ENCODE measurements around the gene PCGF1.
"Not testable (repeated sequence)": the region's sequence is repeated elsewhere in the genome, so short reads cannot be mapped to it uniquely, and the experiment has no call there.

Gene PCGF1

DNA sequence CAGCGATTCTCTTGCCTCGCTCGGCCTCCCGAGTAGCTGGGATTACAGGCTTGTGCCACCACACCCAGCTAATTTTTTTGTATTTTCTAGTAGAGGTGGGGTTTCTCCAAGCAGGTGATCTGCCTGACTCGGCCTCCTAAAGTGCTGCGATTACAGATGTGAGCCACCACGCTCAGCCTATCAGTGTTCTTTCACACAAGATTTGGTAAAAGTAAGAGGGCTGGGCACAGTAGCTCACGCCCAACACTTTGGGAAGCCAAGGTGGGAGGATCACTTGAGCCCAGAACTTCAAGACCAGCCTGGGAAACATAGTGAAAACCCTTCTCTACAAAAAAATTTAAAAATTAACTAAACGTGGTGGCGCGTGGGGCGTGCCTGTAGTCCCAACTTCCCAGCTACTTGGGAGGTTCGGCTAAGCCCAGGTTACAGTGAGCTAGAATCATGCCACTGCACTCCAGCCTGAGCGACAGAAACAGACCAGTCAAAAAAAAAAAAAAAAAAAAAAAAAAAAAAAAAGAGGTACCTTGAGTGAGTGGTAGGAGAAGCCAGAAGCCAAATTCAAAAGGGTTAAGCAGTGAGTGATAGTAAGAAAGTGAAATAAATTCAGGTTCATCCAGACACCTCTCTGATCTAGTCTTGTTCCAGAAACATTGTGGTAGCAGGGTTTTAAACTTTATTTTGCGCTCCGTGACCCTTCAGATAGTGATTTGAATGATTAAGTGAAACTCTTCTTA, 36.0 kb downstream of the PCGF1 start:
- peak; percentile 63 for DNase-seq

DNA sequence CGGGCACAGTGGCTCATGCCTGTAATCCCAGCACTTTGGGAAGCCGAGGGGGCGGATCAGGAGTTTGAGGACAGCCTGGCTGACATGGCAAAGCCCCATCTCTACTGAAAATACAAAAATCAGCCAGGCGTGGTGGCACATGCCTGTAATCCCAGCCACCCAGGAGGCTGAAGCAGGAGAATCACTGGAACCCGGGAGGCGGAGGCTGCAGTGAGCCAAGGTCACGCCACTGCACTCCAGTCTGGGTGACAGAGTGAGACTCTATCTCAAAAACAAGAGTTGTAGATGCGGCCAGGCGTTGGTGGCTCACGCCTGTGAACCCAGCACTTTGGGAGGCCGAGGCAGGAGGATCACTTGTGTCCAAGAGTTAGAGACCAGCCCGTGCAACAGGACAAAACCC, 36.8 kb downstream of the PCGF1 start:
- DNase-seq: not testable (repeated sequence)

DNA sequence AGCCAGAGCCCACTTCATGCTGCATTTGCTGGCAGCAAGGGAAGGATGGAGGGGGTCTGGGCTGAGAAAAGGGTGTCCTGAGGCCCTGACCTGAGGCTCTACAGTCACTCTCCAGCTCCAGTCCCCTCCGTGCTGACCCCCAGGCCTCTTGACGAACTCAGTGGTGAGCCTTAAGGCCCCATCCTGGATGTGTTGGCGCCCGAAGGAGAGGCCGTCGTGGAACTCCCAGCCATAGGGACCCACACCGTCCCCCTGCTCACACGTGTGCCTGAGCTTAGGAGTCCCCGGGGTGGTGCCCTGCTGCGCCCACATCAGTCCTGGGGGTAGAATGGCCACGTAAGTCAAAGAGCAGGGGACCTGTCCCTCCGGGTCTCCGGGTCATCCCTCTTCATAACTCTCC, 43.1 kb downstream of the PCGF1 start:
- no peak for DNase-seq

DNA sequence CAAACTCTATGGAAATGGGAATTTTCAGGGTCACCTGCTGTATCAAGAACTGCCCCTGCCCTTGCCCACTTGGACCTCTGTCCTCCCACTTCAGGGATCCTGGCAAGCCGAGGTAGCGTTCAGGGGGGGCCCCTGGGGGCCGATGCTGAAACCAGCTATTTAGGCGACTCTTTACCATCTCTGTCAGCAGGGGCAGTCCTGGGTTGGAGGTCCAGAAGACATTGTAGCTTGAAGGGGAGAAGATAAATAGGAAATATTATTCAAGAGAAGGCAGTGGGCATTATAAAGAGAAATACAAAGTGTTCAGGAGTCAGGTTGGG, 44.7 kb downstream of the PCGF1 start:
- DNase-seq: no peak

DNA sequence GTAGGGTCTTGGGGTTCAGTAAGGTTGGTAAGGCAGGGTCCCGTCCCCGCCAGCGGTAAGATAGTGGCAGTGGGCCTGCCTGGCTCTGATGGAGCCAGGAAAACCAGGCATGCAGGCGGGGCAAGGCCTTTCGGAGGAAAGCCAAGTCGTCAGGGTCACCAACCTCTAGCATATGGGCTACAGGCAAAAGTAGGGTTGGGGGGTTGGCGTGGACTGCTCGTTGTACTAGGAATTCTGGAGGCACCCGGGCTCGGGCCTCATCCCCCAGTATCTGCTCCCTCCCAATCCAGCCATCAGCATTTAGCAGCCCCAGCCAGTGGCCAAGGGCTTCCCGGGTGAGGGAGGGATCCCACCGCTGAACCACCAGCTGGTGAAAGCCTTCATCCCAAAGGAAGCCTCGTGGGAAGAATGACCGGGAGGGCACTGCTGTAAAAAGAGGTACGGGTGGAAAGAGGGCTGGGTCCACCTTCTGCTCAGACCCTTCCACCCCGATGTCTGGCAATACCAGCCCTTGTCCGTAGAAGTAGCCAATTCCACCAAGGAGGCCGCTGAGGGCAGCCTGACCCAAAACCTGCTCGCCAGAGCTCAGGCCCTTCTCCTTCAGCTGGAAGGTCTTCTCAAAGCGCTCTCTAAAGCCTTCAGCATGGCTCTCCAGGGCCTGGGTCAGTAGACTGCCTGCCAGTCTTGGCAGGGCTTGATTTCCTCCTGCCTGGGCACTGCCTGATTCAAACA, 45.3 kb downstream of the PCGF1 start:
- DNase-seq: no peak

DNA sequence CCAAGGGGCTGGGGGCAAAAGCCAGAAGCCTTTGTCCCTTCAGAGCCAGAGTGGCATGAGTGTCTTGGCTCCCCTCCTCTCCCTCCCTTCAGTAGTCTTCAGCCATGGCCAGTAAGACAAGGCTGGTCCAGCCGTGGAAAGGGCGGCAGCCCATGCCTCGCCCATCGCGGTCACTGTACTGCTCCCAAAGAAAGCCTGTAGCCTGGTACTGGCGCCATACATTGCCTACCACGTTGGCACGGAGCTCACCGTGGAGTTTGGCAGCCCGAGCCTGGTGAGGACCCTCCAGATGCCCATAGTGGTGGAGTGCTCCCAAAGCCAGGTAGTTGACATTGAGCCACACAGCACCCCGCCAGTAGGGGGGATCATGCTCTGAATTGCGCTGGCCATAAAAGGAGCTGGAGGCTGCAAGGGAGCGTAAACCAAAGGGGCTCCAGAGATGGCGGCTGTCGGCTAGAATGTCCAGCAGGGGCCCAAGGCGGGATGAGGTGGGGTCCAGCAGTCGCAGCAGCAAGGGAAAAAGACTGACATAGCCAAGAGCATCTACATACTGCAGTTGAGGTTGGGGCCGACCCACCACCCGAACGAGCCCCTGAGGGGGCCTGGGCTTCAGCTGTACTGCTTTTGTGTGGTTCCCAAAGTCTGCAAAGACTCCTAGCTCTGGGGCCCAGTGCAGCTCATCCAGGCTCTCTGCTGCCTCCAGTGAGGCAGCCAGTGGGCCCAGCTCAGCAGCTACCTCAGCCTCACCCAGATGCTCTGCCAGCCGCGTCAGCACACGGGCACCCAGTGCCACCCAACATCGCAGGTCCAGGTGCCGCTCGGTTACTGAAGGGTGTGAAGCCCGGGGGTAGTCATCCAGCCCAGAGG, 46.1 kb downstream of the PCGF1 start:
- DNase-seq: no peak

DNA sequence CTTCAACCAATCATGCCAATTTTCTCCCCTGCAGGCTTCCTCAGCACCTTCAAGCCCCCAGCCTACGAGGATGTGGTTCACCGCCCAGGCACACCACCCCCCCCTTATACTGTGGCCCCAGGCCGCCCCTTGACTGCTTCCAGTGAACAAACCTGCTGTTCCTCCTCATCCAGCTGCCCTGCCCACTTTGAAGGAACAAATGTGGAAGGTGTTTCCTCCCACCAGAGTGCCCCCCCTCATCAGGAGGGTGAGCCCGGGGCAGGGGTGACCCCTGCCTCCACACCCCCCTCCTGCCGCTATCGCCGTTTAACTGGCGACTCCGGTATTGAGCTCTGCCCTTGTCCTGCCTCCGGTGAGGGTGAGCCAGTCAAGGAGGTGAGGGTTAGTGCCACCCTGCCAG, 47.3 kb downstream of the PCGF1 start:
- not testable (repeated sequence) for DNase-seq

DNA sequence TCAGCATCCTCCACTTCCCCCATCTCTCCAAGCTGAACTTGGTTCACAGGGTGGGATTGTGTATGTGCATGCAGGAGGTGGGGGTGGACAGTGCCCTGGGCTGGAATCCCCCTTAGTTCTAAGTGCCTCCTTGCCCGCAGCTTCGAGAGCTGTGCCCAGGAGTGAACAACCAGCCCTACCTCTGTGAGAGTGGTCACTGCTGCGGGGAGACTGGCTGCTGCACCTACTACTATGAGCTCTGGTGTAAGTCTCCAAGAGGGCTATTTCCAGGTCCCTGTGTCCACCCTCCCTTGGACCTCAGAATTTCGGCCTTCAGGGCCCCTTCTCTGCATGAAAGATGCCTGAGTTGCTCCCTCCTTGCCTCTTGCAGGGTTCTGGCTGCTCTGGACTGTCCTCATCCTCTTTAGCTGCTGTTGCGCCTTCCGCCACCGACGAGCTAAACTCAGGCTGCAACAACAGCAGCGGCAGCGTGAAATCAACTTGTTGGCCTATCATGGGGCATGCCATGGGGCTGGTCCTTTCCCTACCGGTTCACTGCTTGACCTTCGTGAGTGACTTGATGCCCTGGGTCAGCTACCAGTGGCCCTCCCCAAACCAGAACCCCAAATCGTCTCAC, 47.9 kb downstream of the PCGF1 start:
- DNase-seq: not testable (repeated sequence)

DNA sequence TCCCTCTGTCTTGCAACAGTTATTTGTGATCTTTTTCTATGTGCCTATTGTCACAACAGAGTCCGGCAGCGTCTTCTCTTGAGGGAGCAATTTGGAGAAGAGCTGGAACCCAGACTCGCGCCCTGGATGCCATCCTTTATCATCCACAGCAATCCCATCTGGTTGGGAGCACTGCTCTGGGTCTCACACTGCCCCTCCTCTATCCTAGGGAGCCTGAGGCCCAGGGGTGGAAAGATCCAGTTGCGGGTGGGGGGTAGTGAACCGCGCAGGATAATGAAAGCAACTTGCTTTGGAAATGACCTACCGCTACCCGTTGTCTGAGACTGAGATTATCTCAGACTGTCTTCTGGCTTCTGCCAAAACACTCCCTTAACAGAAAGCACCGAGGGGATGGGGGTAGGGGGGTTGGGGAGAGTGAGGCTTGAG, 48.5 kb downstream of the PCGF1 start:
- DNase-seq: no peak

DNA sequence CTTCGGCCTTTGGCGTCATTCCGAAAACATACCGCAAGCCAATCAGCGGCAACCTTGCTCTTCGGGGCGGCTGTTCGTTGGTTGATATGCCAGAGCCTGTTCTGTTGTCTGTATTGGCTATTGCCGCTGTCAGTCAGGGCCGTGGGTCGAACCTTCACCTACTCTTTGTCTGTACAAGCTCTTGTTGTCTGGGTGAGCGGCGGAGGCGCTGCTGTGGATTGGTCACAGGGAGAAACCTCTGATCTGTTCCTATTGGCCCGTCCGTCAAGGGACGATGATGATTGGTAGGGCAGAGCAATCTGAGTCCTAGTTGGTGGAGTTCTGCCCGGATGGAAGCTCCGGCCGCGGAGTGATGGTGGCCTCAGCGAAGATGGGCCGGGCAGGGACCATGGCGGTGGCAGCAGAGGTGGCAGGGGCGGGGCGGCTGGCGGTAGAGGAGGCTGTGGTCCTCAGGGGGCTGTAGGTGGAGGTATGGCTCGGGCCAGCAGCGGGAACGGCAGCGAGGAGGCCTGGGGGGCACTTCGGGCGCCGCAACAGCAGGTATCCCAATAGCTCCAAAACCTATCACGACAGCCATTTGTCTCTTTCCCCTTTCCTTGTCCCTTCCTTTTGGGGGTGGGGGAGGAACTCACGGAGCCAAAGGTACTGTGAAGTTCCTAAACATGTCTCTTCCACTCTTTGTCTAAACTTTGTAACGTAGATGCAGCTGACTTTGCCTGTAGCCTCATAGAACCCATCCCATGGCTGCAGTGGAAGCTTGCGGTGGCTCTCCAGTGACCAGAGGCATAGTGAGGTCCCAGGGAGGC, 49.2 kb downstream of the PCGF1 start, which contains the start of gene WBP1:
Gene WBP1 (plus strand): TSS at position 307 of the 806 bp plus-strand sequence. CDS start 165 bp downstream, at position 472.
- DNase-seq: peak; percentile 100

DNA sequence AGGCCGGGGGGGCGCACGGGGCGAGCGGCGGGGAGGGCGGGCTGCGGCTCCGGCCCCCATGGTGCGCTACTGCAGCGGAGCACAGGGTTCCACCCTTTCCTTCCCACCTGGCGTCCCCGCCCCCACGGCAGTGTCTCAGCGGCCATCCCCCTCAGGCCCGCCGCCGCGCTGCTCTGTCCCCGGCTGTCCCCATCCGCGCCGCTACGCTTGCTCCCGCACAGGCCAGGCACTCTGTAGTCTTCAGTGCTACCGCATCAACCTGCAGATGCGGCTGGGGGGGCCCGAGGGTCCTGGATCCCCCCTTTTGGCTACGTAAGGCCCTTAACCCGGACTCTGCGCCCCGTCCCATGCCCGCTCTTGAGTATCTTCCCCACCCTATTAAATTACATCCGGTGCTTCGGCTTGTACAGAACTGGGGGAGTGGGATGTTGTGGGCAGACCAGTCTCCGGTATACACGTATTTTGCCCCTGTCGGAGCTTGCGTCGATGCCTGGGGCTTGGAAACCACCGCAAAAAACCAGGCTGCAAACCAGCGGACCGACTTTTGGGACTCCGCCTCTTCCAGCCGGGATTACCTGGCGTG, 49.9 kb downstream of the PCGF1 start:
- no peak for DNase-seq

DNA sequence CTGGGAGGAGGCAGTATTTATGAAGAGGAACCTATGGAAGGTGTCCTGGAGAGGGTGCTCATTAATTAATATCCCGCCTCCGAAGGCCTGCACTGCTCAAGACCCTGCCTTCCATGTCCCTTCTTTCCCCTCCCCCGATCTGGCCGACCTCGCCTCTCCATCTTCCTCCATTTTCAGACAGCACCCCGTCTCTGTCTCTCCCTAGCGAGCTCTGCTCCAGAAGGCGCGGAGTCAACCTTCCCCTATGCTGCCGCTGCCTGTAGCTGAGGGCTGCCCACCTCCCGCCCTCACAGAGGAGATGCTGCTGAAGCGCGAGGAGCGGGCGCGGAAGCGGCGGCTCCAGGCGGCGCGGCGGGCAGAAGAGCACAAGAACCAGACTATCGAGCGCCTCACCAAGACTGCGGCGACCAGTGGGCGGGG, 50.4 kb downstream of the PCGF1 start:
- peak; percentile 27 for DNase-seq

Data from kidney glomerular epithelial cell (primary cell).